HepG2 (cell line): ENCODE results near the gene DDX1. TPM values are rescaled to one million over a fixed set of nuclear protein-coding genes. Genes with fewer than 3 reads are reported as not detected.

Experiments
- CEBPG ChIP-seq: IDR thresholded peaks from 2 replicates; pipeline ENCODE4 v1.6.1; 2016
- FOXA3 ChIP-seq: IDR thresholded peaks from 2 replicates; pipeline ENCODE4 v1.6.1; 2016; ENCODE audit warnings: missing genetic modification reagents, missing compliant biosample characterization
- MTF1 ChIP-seq: sonication (generic); formaldehyde crosslinking; IDR thresholded peaks from 2 replicates; pipeline ENCODE4 v1.5.0; 2020; ENCODE audit warnings: missing genetic modification reagents
- NFRKB ChIP-seq: fragments of 450-650 bp; IDR thresholded peaks from 2 replicates; pipeline ENCODE4 v1.6.1; 2017
- SNAI1 ChIP-seq: sonication (generic); formaldehyde crosslinking; IDR thresholded peaks from 2 replicates; pipeline ENCODE4 v1.5.0; 2020; ENCODE audit warnings: mild to moderate bottlenecking, missing genetic modification reagents, borderline replicate concordance
- SRF ChIP-seq: IDR thresholded peaks from 2 replicates; pipeline ENCODE4 v1.6.1; 2011; ENCODE audit warnings: mild to moderate bottlenecking, low read depth, low read length, moderate library complexity
- TOPORS ChIP-seq: sonication (generic); formaldehyde crosslinking; IDR thresholded peaks from 2 replicates; pipeline ENCODE4 v1.8.0; 2023; ENCODE audit warnings: mild to moderate bottlenecking, missing genetic modification reagents
- ZBTB7A ChIP-seq: sonication (generic); formaldehyde crosslinking; IDR thresholded peaks from 2 replicates; pipeline ENCODE4 v1.8.0; 2022; ENCODE audit warnings: mild to moderate bottlenecking, missing genetic modification reagents
- ZMYM2 ChIP-seq: sonication (generic); formaldehyde crosslinking; IDR thresholded peaks from 2 replicates; pipeline ENCODE4 v1.8.0; 2022; ENCODE audit warnings: mild to moderate bottlenecking, missing genetic modification reagents
- ZMYM4 ChIP-seq: sonication (generic); formaldehyde crosslinking; IDR thresholded peaks from 2 replicates; pipeline ENCODE4 v1.8.1; 2023; ENCODE audit warnings: mild to moderate bottlenecking, missing genetic modification reagents
- ZNF160 ChIP-seq: sonication (generic); formaldehyde crosslinking; IDR thresholded peaks from 2 replicates; pipeline ENCODE4 v1.8.0; 2022; ENCODE audit warnings: mild to moderate bottlenecking, inconsistent platforms, missing genetic modification reagents
- ZNF207 ChIP-seq: fragments of 450-650 bp; IDR thresholded peaks from 2 replicates; pipeline ENCODE4 v1.6.1; 2016; ENCODE audit warnings: antibody characterized with exemption, borderline replicate concordance
- ZNF251 ChIP-seq: sonication (generic); formaldehyde crosslinking; IDR thresholded peaks from 2 replicates; pipeline ENCODE4 v1.9.0; 2021; ENCODE audit warnings: mild to moderate bottlenecking, missing genetic modification reagents
- ZNF274 ChIP-seq: sonication (generic); formaldehyde crosslinking; IDR thresholded peaks from 2 replicates; pipeline ENCODE4 v1.5.1; 2020; ENCODE audit warnings: mild to moderate bottlenecking, missing genetic modification reagents
- ZNF33A ChIP-seq: sonication (generic); formaldehyde crosslinking; IDR thresholded peaks from 2 replicates; pipeline ENCODE4 v1.5.1; 2020; ENCODE audit warnings: missing genetic modification reagents, mild to moderate bottlenecking, moderate library complexity, borderline replicate concordance
- ZNF816 ChIP-seq: sonication (generic); formaldehyde crosslinking; IDR thresholded peaks from 2 replicates; pipeline ENCODE4 v1.8.0; 2022; ENCODE audit warnings: missing genetic modification reagents, mild to moderate bottlenecking, borderline replicate concordance
- ZNF883 ChIP-seq: sonication (generic); formaldehyde crosslinking; IDR thresholded peaks from 2 replicates; pipeline ENCODE4 v1.5.1; 2020; ENCODE audit warnings: mild to moderate bottlenecking, missing genetic modification reagents; ENCODE audit errors: not compliant biosample characterization
- ZSCAN22 ChIP-seq: sonication (generic); formaldehyde crosslinking; IDR thresholded peaks from 2 replicates; pipeline ENCODE4 v1.4.0; 2020; ENCODE audit warnings: mild to moderate bottlenecking, missing genetic modification reagents
- polyA plus RNA-seq, 8 experiments: library from polyadenylated mRNA; depleted of rRNA in 3 of 8; stranded (reverse) in 7 of 8; unstranded in 1 of 8; fragments of >200 nt; fragmentation: Illumina TruSeq in 4 of 8; extraction: Trizol in 4 of 8; gene quantifications; 2 replicates each; pipeline versions ENCODE4 v1.2.1 to v1.2.3, GENCODE V29; 2011 to 2016; ENCODE audit warnings: low read depth in 4 of 8, missing spikeins in 1 of 8, mixed read lengths in 1 of 8; ENCODE audit not compliant: insufficient read depth in 1 of 8
- total RNA-seq, 5 experiments: library from RNA; depleted of rRNA; stranded (reverse); fragments of >200 nt; fragmentation: Illumina TruSeq; extraction: Trizol; gene quantifications; 2 replicates each; pipeline ENCODE4 v1.2.3, GENCODE V29; 2016; ENCODE audit warnings: low read depth in 1 of 5
- TF ChIP-seq, protein P1 (sequence below), 2 experiments: fragments of 450-650 bp in 1 of 2; sonication (generic) in 1 of 2; formaldehyde crosslinking in 1 of 2; IDR thresholded peaks; 2 replicates each; pipeline versions ENCODE4 v1.6.1 to v1.8.0; 2016 to 2022; ENCODE audit warnings: antibody characterized with exemption in 1 of 2, mild to moderate bottlenecking in 1 of 2, missing genetic modification reagents in 1 of 2
- TF ChIP-seq, protein P2 (sequence below): sonication (generic); formaldehyde crosslinking; IDR thresholded peaks from 2 replicates; pipeline ENCODE4 v1.4.0; 2020; ENCODE audit warnings: missing genetic modification reagents, borderline replicate concordance
- TF ChIP-seq, protein P3 (sequence below): sonication (generic); formaldehyde crosslinking; IDR thresholded peaks from 2 replicates; pipeline ENCODE4 v1.5.0; 2020; ENCODE audit warnings: missing genetic modification reagents, mild to moderate bottlenecking, borderline replicate concordance

DDX1 gene
- total and polyA plus RNA-seq, 2 of the 13 experiments (the other 11 are each of a cell fraction or from before 2014, with no cell fraction given): 81.6 to 130 TPM

DNA sequence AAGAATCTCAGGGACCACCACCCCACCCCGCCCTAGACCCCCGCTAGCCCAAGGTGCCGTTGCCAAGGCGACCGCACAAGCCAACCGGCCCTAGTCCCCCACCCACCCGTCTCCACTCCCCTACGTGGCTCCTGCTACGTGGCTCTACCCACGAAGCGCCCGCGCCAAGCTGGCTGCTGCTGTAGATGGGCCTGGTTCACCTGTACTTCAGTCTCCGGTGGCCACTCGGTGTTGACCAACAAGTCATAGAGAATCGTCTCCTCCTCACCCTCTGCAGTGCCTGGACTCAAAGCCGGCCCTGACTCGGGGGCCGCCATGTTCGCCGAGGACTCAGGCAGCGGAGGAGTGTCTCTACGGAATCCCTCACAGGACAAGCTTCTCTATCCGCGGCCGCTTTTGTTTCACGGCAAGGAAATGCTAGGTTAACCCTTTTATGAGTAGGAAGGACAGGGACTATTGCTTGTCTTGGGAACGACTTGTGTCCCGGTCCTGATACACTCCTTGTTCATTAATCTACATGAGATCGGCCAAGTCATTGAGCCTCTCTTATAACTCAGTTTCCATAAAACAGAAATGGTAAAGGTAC, 30.6 kb upstream of the DDX1 start, which contains the start of gene NBAS (continued):
- TF ChIP-seq, protein P1, sequence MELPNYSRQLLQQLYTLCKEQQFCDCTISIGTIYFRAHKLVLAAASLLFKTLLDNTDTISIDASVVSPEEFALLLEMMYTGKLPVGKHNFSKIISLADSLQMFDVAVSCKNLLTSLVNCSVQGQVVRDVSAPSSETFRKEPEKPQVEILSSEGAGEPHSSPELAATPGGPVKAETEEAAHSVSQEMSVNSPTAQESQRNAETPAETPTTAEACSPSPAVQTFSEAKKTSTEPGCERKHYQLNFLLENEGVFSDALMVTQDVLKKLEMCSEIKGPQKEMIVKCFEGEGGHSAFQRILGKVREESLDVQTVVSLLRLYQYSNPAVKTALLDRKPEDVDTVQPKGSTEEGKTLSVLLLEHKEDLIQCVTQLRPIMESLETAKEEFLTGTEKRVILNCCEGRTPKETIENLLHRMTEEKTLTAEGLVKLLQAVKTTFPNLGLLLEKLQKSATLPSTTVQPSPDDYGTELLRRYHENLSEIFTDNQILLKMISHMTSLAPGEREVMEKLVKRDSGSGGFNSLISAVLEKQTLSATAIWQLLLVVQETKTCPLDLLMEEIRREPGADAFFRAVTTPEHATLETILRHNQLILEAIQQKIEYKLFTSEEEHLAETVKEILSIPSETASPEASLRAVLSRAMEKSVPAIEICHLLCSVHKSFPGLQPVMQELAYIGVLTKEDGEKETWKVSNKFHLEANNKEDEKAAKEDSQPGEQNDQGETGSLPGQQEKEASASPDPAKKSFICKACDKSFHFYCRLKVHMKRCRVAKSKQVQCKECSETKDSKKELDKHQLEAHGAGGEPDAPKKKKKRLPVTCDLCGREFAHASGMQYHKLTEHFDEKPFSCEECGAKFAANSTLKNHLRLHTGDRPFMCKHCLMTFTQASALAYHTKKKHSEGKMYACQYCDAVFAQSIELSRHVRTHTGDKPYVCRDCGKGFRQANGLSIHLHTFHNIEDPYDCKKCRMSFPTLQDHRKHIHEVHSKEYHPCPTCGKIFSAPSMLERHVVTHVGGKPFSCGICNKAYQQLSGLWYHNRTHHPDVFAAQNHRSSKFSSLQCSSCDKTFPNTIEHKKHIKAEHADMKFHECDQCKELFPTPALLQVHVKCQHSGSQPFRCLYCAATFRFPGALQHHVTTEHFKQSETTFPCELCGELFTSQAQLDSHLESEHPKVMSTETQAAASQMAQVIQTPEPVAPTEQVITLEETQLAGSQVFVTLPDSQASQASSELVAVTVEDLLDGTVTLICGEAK (IDR thresholded peaks at IDR 0.05): no peak
- TF ChIP-seq, protein P1 (CRISPR knock-in tag; IDR thresholded peaks at IDR 0.05): peak; percentile 37; the same call in 1 of the 2 replicates
- no peak for TF ChIP-seq ZMYM2
- TF ChIP-seq ZMYM4: peak; percentile 97
- 0 out of 2 replicates have a peak, but pooled peaks have one; percentile 28 for TF ChIP-seq ZNF251 (CRISPR knock-in tag)
- TF ChIP-seq, protein P2, sequence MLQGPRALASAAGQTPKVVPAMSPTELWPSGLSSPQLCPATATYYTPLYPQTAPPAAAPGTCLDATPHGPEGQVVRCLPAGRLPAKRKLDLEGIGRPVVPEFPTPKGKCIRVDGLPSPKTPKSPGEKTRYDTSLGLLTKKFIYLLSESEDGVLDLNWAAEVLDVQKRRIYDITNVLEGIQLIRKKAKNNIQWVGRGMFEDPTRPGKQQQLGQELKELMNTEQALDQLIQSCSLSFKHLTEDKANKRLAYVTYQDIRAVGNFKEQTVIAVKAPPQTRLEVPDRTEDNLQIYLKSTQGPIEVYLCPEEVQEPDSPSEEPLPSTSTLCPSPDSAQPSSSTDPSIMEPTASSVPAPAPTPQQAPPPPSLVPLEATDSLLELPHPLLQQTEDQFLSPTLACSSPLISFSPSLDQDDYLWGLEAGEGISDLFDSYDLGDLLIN (CRISPR knock-in tag): no peak
- TF ChIP-seq ZNF160 (CRISPR knock-in tag): no peak
- no peak for TF ChIP-seq SRF
- peak; percentile 97 for TF ChIP-seq ZNF816 (CRISPR knock-in tag)
- TF ChIP-seq TOPORS (CRISPR knock-in tag): peak; percentile 91; the same call in 1 of the 2 replicates
- TF ChIP-seq, protein P3, sequence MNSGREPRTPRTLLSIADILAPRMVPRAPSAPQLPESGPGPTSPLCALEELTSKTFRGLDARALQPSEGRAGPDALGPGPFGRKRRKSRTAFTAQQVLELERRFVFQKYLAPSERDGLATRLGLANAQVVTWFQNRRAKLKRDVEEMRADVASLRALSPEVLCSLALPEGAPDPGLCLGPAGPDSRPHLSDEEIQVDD (CRISPR knock-in tag): no peak
- no peak for TF ChIP-seq ZNF33A (CRISPR knock-in tag)
- TF ChIP-seq NFRKB: no peak
- peak; percentile 61 for TF ChIP-seq FOXA3 (CRISPR knock-in tag)
- no peak for TF ChIP-seq ZNF207
- 0 out of 2 replicates have a peak, but pooled peaks have one; percentile 22 for TF ChIP-seq ZBTB7A (CRISPR knock-in tag)
- peak; percentile 38 for TF ChIP-seq ZNF883 (CRISPR knock-in tag)
- TF ChIP-seq MTF1 (CRISPR knock-in tag): no peak
- no peak for TF ChIP-seq SNAI1 (CRISPR knock-in tag)
- peak; percentile 42; the same call in 1 of the 2 replicates for TF ChIP-seq CEBPG (CRISPR knock-in tag)
- no peak for TF ChIP-seq ZNF274 (CRISPR knock-in tag)
- TF ChIP-seq ZSCAN22 (CRISPR knock-in tag): no peak
